ENCODE data around the gene IPCEF1. TPM values are rescaled to one million over a fixed set of nuclear protein-coding genes. Genes with fewer than 3 reads are reported as not detected.

The IPCEF1 gene
- total RNA-seq, 1 donor from 2014 or later, result 5.0 TPM

- no peak for DNase-seq (ENCODE audit: low spot score)
- intact Hi-C loops (cut with DNase I), result no loop called here
These were observed 122.4 kb downstream of the IPCEF1 start for GRCh38 chr6:154234019-154234772.

GRCh38 chr6:154233383-154233782 is 123.2 kb downstream of the IPCEF1 start:
- intact Hi-C loops (cut with DNase I), result no loop called here
- no peak for DNase-seq (ENCODE audit: low spot score)

GRCh38 chr6:154232013-154232910 is 124.3 kb downstream of the IPCEF1 start:
- intact Hi-C loops (cut with DNase I), result no loop called here

GRCh38 chr6:154230910-154231595 is 125.5 kb downstream of the IPCEF1 start:
- DNase-seq (ENCODE audit: low spot score), result no peak
- intact Hi-C loops (cut with DNase I), result no loop called here

More at GRCh38 chr6:154232013-154232910, 124.3 kb downstream of the IPCEF1 start:
- no peak for DNase-seq (ENCODE audit: low spot score)

GRCh38 chr6:154230393-154230792 is 126.2 kb downstream of the IPCEF1 start:
- intact Hi-C loops (cut with DNase I), result no loop called here
- no peak for DNase-seq (ENCODE audit: low spot score)

- intact Hi-C loops (cut with DNase I), result no loop called here
- no peak for DNase-seq (ENCODE audit: low spot score)
These were observed 126.8 kb downstream of the IPCEF1 start for GRCh38 chr6:154229786-154230185.

- no peak for DNase-seq (ENCODE audit: low spot score)
- intact Hi-C loops (cut with DNase I), result no loop called here
These were observed 128.1 kb downstream of the IPCEF1 start for GRCh38 chr6:154228521-154228905.

- intact Hi-C loops (cut with DNase I), result no loop called here
- no peak for DNase-seq (ENCODE audit: low spot score)
These were observed 128.6 kb downstream of the IPCEF1 start for GRCh38 chr6:154227862-154228520.

GRCh38 chr6:154226461-154226860 is 130.1 kb downstream of the IPCEF1 start:
- DNase-seq (ENCODE audit: low spot score), result no peak
- intact Hi-C loops (cut with DNase I), result no loop called here

GRCh38 chr6:154223296-154223695 is 133.3 kb downstream of the IPCEF1 start:
- intact Hi-C loops (cut with DNase I), result no loop called here
- no peak for DNase-seq (ENCODE audit: low spot score)

GRCh38 chr6:154222716-154223115 is 133.9 kb downstream of the IPCEF1 start:
- intact Hi-C loops (cut with DNase I), result no loop called here
- no peak for DNase-seq (ENCODE audit: low spot score)

GRCh38 chr6:154219250-154219649 is 137.4 kb downstream of the IPCEF1 start:
- intact Hi-C loops (cut with DNase I), result no loop called here
- no peak for DNase-seq (ENCODE audit: low spot score)

- intact Hi-C loops (cut with DNase I), result no loop called here
- no peak for DNase-seq (ENCODE audit: low spot score)
These were observed 137.8 kb downstream of the IPCEF1 start for GRCh38 chr6:154218787-154219186.

GRCh38 chr6:154218301-154218700 is 138.3 kb downstream of the IPCEF1 start:
- intact Hi-C loops (cut with DNase I), result no loop called here
- no peak for DNase-seq (ENCODE audit: low spot score)

- intact Hi-C loops (cut with DNase I), result no loop called here
- DNase-seq (ENCODE audit: low spot score), result no peak
These were observed 142.8 kb downstream of the IPCEF1 start for GRCh38 chr6:154213782-154214181.

GRCh38 chr6:154210678-154211077 is 145.9 kb downstream of the IPCEF1 start:
- no peak for DNase-seq (ENCODE audit: low spot score)
- intact Hi-C loops (cut with DNase I), result no loop called here

GRCh38 chr6:154209555-154209954 is 147.0 kb downstream of the IPCEF1 start:
- intact Hi-C loops (cut with DNase I), result no loop called here
- DNase-seq (ENCODE audit: low spot score), result no peak

GRCh38 chr6:154206996-154207395 is 149.6 kb downstream of the IPCEF1 start:
- DNase-seq (ENCODE audit: low spot score), result no peak
- intact Hi-C loops (cut with DNase I), result no loop called here

- intact Hi-C loops (cut with DNase I), result no loop called here
- no peak for DNase-seq (ENCODE audit: low spot score)
These were observed 150.5 kb downstream of the IPCEF1 start for GRCh38 chr6:154206141-154206540.

GRCh38 chr6:154202958-154203357 is 153.6 kb downstream of the IPCEF1 start:
- intact Hi-C loops (cut with DNase I), result no loop called here
- DNase-seq (ENCODE audit: low spot score), result no peak
